GM12878 (cell line): Measurements from ENCODE around the gene HMOX1. TPM values are rescaled to one million over a fixed set of nuclear protein-coding genes. Genes with fewer than 3 reads are reported as not detected.
A peak's percentile ranks its signal among the peaks of the same experiment; 100 is the strongest.

ENCODE experiments used
- ATAC-seq: fragments of 200-7000 bp; cut with Tn5 transposase; 3 replicates; pipeline ENCODE4 v1.9.1; 2020; ENCODE audit warnings: mild to moderate bottlenecking, moderate library complexity
- BruUV-seq: library from RNA; stranded (reverse); fragments of 400-500 nt; replicated peaks from 2 replicates; lab custom pipeline; 2021; lab: Mats Ljungman, UMichigan
- CTCF ChIA-PET: fragments of 300-600 bp; sonication (Branson Sonifier 250); formaldehyde crosslinking; extraction: SDS; loops from one replicate; lab custom pipeline; 2021; ENCODE audit warnings: inconsistent platforms; lab: Yijun Ruan, JAX
- POLR2A ChIA-PET: fragments of 350-600 bp; formaldehyde crosslinking; extraction: SDS; loops from one replicate; lab custom pipeline; 2021; ENCODE audit warnings: inconsistent platforms; lab: Charles Lee
- RAD21 ChIA-PET: fragments of 300-600 bp; sonication (Branson Sonifier 250); formaldehyde crosslinking; loops from one replicate; lab custom pipeline; 2023; ENCODE audit warnings: antibody characterized with exemption; ENCODE audit not compliant: unreplicated experiment; lab: Charles Lee
- SMC1A ChIA-PET: fragments of 300-600 bp; sonication (Branson Sonifier 250); formaldehyde crosslinking; loops from one replicate; lab custom pipeline; 2023; ENCODE audit not compliant: unreplicated experiment, uncharacterized antibody; lab: Charles Lee
- DNase-seq: peaks from one replicate; pipeline ENCODE4 v3.0.0-alpha.2; 2011; ENCODE audit warnings: low read depth, low spot score
- FAIRE-seq: peaks from 3 replicates; lab custom pipeline; 2011; peaks lifted over from hg19 to GRCh38; lab: Jason Lieb, UNC
- H2AFZ ChIP-seq: 2 replicates; pipeline ENCODE4 v1.6.0; 2011; ENCODE audit warnings: low read depth, low read length, control low read depth; ENCODE audit not compliant: control insufficient read depth
- H3K27ac ChIP-seq: 2 replicates; pipeline ENCODE4 v1.5.1; 2011; ENCODE audit warnings: control low read depth; ENCODE audit not compliant: control insufficient read depth, insufficient read depth
- H3K27me3 ChIP-seq, 2 experiments: replicated peaks in 1 of 2; 2 replicates each; pipeline versions ENCODE4 v1.6.0 to v1.6.1; 2011; ENCODE audit warnings: low read length in 1 of 2; ENCODE audit not compliant: control insufficient read depth in 2 of 2, insufficient read depth in 2 of 2
- H3K36me3 ChIP-seq, 2 experiments: 2 replicates each; pipeline ENCODE4 v1.5.1; 2011; ENCODE audit warnings: low read length in 1 of 2; ENCODE audit not compliant: control insufficient read depth in 2 of 2, insufficient read depth in 2 of 2
- H3K4me1 ChIP-seq: 2 replicates; pipeline ENCODE4 v1.6.1; 2011; ENCODE audit warnings: mild to moderate bottlenecking, low read length, moderate library complexity, mixed read lengths; ENCODE audit not compliant: control insufficient read depth, insufficient read depth
- H3K4me2 ChIP-seq: 2 replicates; pipeline ENCODE4 v1.6.0; 2011; ENCODE audit warnings: control low read depth; ENCODE audit not compliant: control insufficient read depth, insufficient read depth
- H3K4me3 ChIP-seq: fragments of 200-600 bp; sonication (generic); 2 replicates; pipeline ENCODE4 v1.5.1; 2016
- H3K79me2 ChIP-seq: 2 replicates; pipeline ENCODE4 v1.6.0; 2011; ENCODE audit warnings: low read length; ENCODE audit not compliant: control insufficient read depth, insufficient read depth
- H3K9ac ChIP-seq: 2 replicates; pipeline ENCODE4 v1.8.0; 2011; ENCODE audit warnings: low read length, control low read depth, mixed read lengths; ENCODE audit not compliant: control insufficient read depth, insufficient read depth
- H3K9me3 ChIP-seq: replicated peaks from 3 replicates; pipeline ENCODE4 v1.5.1; 2011; ENCODE audit warnings: mild to moderate bottlenecking, low read length; ENCODE audit not compliant: control insufficient read depth, insufficient read depth
- H4K20me1 ChIP-seq: 2 replicates; pipeline ENCODE4 v1.6.0; 2011; ENCODE audit not compliant: control insufficient read depth, insufficient read depth
- GABPA ChIP-seq: IDR thresholded peaks from 2 replicates; pipeline ENCODE4 v1.6.1; 2014; ENCODE audit warnings: antibody characterized with exemption, low read depth, mild to moderate bottlenecking, inconsistent platforms
- NR2C1 ChIP-seq: fragments of 450-650 bp; IDR thresholded peaks from 2 replicates; pipeline ENCODE4 v1.6.1; 2017; ENCODE audit warnings: antibody characterized with exemption, mild to moderate bottlenecking, moderate library complexity
- WGBS: methylation state at CpG from one replicate; pipeline ENCODE4 v1.1.6; 2016; ENCODE audit warnings: low lambda C conversion rate; ENCODE audit not compliant: insufficient replicate concordance, insufficient coverage; ENCODE audit errors: missing lambda C conversion rate; 5-methylcytosine and 5-hydroxymethylcytosine counted together
- in situ Hi-C: fragments of 300-500 bp; cut with MboI; formaldehyde crosslinking; loops from 9 replicates; pipeline ENCODE4 v1.14.3; 2018; ENCODE audit warnings: mixed read lengths
- intact Hi-C: fragments of 100-400 bp; cut with micrococcal nuclease; formaldehyde crosslinking; loops from one replicate; pipeline ENCODE4 v1.14.2; 2022; ENCODE audit not compliant: unreplicated experiment
- polyA plus RNA-seq, 11 experiments: library from polyadenylated mRNA; depleted of rRNA in 4 of 11; unstranded in 6 of 11; stranded (reverse) in 5 of 11; fragments of >200 nt; fragmentation: Nextera tagmentation in 4 of 11; fragmentation: Illumina TruSeq in 1 of 11; extraction: Ambion mirVana in 4 of 11; extraction: Trizol in 1 of 11; gene quantifications; 1 replicate in 1 of 11; 2 replicates in 10 of 11; pipeline versions ENCODE4 v1.2.1 to v1.2.3, GENCODE V29; 2011 to 2016; ENCODE audit warnings: inconsistent platforms in 2 of 11, missing spikeins in 2 of 11, low read depth in 1 of 11
- total RNA-seq, 4 experiments: library from RNA; depleted of rRNA in 3 of 4; stranded (reverse); fragments of >200 nt in 3 of 4; fragmentation: Illumina TruSeq in 1 of 4; extraction: Trizol in 1 of 4; gene quantifications; 2 replicates each; pipeline versions ENCODE4 v1.2.1 to v1.2.3, GENCODE V29; 2013 to 2021
- TF ChIP-seq, protein P1 (sequence below): fragments of 450-650 bp; IDR thresholded peaks from 2 replicates; pipeline ENCODE4 v1.6.1; 2017; ENCODE audit warnings: mild to moderate bottlenecking, moderate library complexity

Gene HMOX1
- total and polyA plus RNA-seq, 10 of the 15 experiments (the other 5 are each of a cell fraction or from before 2014, with no cell fraction given) = 1.5 to 36.7 (median 18.8) TPM

DNA sequence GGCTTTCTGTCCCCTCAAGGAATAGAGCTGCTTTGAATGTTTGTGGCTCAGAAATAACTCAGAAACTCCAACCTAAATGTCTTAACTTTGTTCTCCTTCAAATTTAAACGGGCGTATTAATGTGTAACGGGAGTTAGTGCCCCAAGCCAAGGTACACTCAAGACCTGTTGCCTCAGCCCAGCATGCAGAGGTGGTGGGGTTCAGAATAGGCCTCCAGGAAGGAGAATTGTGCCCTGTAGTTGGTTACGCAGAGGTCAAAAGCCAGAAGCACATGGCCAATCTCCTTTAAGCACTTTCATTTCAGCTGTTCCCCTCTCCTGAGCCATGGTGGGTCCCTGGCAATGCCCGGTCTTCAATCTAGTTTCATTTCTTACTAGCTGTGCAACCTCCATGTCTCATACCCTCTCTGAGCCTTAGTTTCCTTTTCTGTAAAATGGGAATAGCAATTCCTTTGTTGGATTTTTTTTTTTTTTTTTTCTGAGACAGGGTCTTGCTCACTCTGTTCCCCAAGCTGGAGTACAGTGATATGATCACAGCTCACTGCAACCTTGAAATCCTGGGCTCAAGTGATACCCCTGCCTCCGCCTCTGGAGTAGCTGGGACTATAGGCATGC is 4.2 kb downstream of the HMOX1 start:
- ChIA-PET RAD21 (interaction anchor here (0.5 to 6.3 kb wide), 5 partner anchors 9 to 43 kb away, joined by 4 to 39 read pairs (median 4); no protein-coding TSS in a partner anchor), SMC1A (interaction anchor here (1.5 to 2.1 kb wide), 5 partner anchors 9 to 34 kb away, joined by 3 to 11 read pairs (median 9); no protein-coding TSS in a partner anchor), CTCF (interaction anchor here (0.6 to 3.0 kb wide), 6 partner anchors 13 to 992 kb away, joined by 3 to 16 read pairs (median 4); partner anchors contain the start of gene MCM5)
- H3K79me2 ChIP-seq = peaks cover 4% of the 10 kb centered on the region
- WGBS = 62% methylated on average over 6 of the region's 6 CpGs
- intact Hi-C loops = no loop called here
- no peak overlapping the region for H3K4me3 ChIP-seq
- H4K20me1 ChIP-seq = no peaks in the 10 kb centered on the region
- in situ Hi-C loops = loop anchor here (25.0 kb wide), 1 partner anchor 1827 kb away; the partner anchor contains the start of gene SSTR3
- no peaks in the 10 kb centered on the region for H3K9me3 ChIP-seq
- no peak overlapping the region for H3K9ac ChIP-seq
- 0 out of 2 replicates have a peak overlapping the region, but pooled peaks have one; percentile 7 for H3K4me2 ChIP-seq
- TF ChIP-seq GABPA = no peak
- TF ChIP-seq NR2C1 = 0 out of 2 replicates have a peak, but pooled peaks have one; percentile 9
- TF ChIP-seq, all 136 proteins: peak for 1
- POLR2A ChIA-PET = interaction anchor here (0.6 to 2.4 kb wide), 8 partner anchors 9 to 1489 kb away, joined by 3 to 12 read pairs (median 6); no protein-coding TSS in a partner anchor
- H2AFZ ChIP-seq = no peak overlapping the region
- no peak for DNase-seq
- no peak overlapping the region for H3K27ac ChIP-seq
- BruUV-seq = no TSS peak
- peaks cover 8% of the 10 kb centered on the region; the same call in 1 of the 2 replicates for H3K4me1 ChIP-seq
- peak; percentile 21 for ATAC-seq
- H3K36me3 ChIP-seq = peaks cover 9 to 12% of the 10 kb centered on the region in 2 experiments; a peak in 3 of 4 replicates
- H3K27me3 ChIP-seq = no peaks in the 10 kb centered on the region
- FAIRE-seq = no peak

DNA sequence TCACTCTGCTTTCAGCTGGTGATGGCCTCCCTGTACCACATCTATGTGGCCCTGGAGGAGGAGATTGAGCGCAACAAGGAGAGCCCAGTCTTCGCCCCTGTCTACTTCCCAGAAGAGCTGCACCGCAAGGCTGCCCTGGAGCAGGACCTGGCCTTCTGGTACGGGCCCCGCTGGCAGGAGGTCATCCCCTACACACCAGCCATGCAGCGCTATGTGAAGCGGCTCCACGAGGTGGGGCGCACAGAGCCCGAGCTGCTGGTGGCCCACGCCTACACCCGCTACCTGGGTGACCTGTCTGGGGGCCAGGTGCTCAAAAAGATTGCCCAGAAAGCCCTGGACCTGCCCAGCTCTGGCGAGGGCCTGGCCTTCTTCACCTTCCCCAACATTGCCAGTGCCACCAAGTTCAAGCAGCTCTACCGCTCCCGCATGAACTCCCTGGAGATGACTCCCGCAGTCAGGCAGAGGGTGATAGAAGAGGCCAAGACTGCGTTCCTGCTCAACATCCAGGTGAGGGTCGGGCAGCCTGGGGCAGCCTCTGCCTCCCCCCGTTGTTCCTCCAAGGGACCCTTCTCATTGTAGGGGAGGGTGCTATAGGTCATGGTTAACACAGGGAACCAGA is 5.9 kb downstream of the HMOX1 start:
- ChIA-PET CTCF (interaction anchor here (3.0 kb wide), 1 partner anchor 24 kb away, joined by 16 read pairs; no protein-coding TSS in a partner anchor), RAD21 (no interaction called here), SMC1A (interaction anchor here (1.6 kb wide), 1 partner anchor 11 kb away, joined by 3 read pairs; no protein-coding TSS in a partner anchor), POLR2A (interaction anchor here (0.6 kb wide), 1 partner anchor 18 kb away, joined by 3 read pairs; no protein-coding TSS in a partner anchor)
- no TSS peak for BruUV-seq
- Histone ChIP-seq H3K79me2 (peaks cover 2% of the 10 kb centered on the region; the same call in 1 of the 2 replicates), H3K36me3 (peaks cover 13 to 15% of the 10 kb centered on the region in 2 experiments; a peak in 3 of 4 replicates), H3K9me3 (no peaks in the 10 kb centered on the region), H3K4me3 (no peak overlapping the region), H2AFZ (no peak overlapping the region), H3K27me3 (no peaks in the 10 kb centered on the region), H3K4me1 (peaks cover 7% of the 10 kb centered on the region; the same call in 1 of the 2 replicates), H4K20me1 (no peaks in the 10 kb centered on the region), H3K4me2 (no peak overlapping the region), H3K9ac (no peak overlapping the region), H3K27ac (no peak overlapping the region)
- in situ Hi-C loops = loop anchor here (25.0 kb wide), 1 partner anchor 1826 kb away; the partner anchor contains the start of gene SSTR3
- FAIRE-seq = no peak
- WGBS = 97% methylated on average over 19 of the region's 19 CpGs
- no peak for ATAC-seq
- intact Hi-C loops = no loop called here
- no peak for DNase-seq
- TF ChIP-seq, protein P1, sequence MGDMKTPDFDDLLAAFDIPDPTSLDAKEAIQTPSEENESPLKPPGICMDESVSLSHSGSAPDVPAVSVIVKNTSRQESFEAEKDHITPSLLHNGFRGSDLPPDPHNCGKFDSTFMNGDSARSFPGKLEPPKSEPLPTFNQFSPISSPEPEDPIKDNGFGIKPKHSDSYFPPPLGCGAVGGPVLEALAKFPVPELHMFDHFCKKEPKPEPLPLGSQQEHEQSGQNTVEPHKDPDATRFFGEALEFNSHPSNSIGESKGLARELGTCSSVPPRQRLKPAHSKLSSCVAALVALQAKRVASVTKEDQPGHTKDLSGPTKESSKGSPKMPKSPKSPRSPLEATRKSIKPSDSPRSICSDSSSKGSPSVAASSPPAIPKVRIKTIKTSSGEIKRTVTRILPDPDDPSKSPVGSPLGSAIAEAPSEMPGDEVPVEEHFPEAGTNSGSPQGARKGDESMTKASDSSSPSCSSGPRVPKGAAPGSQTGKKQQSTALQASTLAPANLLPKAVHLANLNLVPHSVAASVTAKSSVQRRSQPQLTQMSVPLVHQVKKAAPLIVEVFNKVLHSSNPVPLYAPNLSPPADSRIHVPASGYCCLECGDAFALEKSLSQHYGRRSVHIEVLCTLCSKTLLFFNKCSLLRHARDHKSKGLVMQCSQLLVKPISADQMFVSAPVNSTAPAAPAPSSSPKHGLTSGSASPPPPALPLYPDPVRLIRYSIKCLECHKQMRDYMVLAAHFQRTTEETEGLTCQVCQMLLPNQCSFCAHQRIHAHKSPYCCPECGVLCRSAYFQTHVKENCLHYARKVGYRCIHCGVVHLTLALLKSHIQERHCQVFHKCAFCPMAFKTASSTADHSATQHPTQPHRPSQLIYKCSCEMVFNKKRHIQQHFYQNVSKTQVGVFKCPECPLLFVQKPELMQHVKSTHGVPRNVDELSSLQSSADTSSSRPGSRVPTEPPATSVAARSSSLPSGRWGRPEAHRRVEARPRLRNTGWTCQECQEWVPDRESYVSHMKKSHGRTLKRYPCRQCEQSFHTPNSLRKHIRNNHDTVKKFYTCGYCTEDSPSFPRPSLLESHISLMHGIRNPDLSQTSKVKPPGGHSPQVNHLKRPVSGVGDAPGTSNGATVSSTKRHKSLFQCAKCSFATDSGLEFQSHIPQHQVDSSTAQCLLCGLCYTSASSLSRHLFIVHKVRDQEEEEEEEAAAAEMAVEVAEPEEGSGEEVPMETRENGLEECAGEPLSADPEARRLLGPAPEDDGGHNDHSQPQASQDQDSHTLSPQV = no peak
